ENCODE measurements around the gene MYO1B.

MYO1B gene

DNA sequence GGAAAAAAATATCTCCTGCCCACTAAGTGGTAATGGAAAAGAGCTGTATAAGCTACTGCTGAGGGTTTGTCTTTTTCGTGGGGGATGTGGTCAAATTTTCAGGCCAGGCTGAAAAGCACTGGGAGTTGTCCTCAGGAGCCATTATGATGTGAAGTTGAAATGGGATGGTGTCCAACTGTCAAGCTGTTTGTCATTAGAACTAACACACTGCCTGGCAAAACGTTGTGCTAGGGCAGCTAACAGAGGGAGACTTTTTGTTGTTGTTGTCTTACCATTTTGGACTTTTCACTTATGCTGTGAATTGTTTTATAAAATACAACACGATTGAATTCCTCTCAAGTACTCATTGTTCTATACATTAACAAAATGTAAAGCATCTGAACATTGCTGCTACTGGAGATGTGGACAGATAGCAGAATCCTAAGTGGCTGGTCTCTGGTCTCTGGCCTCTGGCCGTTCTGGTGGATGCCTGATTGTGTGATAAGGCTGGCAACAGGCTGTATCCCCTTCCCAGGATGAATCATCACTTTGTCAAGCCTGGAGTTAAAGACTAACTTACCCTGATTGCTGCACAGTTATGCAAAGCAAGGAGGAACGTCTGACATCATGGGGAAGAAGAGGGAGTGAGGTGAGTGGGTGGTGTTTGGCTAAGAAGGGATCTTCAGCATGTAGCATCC, 2.3 kb downstream of the MYO1B start:
- Histone ChIP-seq H3K9me3 (ENCODE audit: insufficient read depth, low read depth, low read length) (no peaks in the 10 kb centered on the region), H3K4me3 (ENCODE audit: low read length) (peak overlapping the region; percentile 82; the same call in 1 of the 2 replicates), H3K9ac (ENCODE audit: low read depth, low read length) (peak overlapping the region; percentile 95; the same call in 1 of the 2 replicates), H3K36me3 (ENCODE audit: insufficient read depth, low read depth, low read length) (no peaks in the 10 kb centered on the region), H3K27me3 (ENCODE audit: insufficient read depth, low read length) (peaks cover 12% of the 10 kb centered on the region; the same call in 1 of the 2 replicates), H3K4me1 (ENCODE audit: insufficient read depth, low read length) (peaks cover 41% of the 10 kb centered on the region), H3K27ac (ENCODE audit: low read length) (no peak overlapping the region)

DNA sequence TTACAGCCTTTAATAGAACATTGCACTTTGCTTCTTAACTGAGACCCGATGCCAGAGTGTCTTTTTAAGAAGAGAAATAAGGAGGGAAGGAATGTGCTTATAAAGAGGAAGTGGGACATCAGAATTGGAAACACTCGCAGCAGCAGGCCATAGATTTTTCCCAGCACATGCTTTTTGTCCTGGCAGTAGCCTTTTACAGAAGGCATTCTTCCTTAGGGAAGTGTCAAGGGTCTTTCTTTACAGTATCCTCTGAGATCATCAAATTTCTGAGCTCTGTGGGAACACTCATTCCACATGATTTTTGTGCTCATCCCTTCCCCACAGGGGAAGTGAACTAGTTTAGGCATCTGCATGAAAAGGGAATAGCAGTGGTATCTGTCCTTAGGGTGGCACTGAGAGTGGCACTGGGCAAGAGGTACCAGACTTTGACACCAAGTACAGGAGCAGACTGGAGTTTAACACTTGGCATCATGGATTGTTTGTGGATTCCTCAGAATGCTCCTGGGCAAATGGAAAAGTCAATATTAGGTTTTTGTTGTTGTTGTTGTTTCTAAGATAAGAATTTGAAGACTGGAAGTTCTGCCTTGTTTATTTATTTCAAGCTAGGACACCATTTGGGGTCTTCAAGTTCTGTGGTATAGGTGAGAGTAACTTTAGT, 4.1 kb downstream of the MYO1B start:
- no peak overlapping the region for H3K9ac ChIP-seq (ENCODE audit: low read depth, low read length)
- peaks cover 6% of the 10 kb centered on the region; the same call in 1 of the 2 replicates for H3K27me3 ChIP-seq (ENCODE audit: insufficient read depth, low read length)
- no peaks in the 10 kb centered on the region for H3K36me3 ChIP-seq (ENCODE audit: insufficient read depth, low read depth, low read length)
- no peak overlapping the region for H3K27ac ChIP-seq (ENCODE audit: low read length)
- H3K4me3 ChIP-seq (ENCODE audit: low read length), result no peak overlapping the region
- H3K9me3 ChIP-seq (ENCODE audit: insufficient read depth, low read depth, low read length), result no peaks in the 10 kb centered on the region
- peaks cover 41% of the 10 kb centered on the region for H3K4me1 ChIP-seq (ENCODE audit: insufficient read depth, low read length)

DNA sequence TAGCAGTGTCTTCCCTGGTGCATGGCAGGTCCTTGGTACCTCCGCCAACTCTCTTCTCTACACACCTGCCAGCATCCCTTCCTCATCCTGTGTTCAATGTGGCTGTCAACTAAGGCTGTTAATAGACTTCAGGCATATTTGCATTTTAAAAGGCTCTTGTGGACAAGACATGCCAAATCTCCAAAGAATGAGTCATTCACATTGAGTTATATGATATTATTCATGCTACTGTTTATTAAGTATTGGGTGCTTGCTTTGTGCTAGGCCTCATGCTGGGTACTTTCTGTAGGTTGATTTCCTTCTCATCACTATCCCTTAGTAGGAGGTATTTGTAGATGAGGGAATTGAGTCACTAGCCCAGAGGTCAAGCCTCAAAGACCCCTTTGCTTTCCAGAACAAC, 5.2 kb downstream of the MYO1B start:
- H3K9me3 ChIP-seq (ENCODE audit: insufficient read depth, low read depth, low read length), result no peaks in the 10 kb centered on the region
- peaks cover 45% of the 10 kb centered on the region for H3K4me1 ChIP-seq (ENCODE audit: insufficient read depth, low read length)
- no peaks in the 10 kb centered on the region for H3K36me3 ChIP-seq (ENCODE audit: insufficient read depth, low read depth, low read length)
- H3K27ac ChIP-seq (ENCODE audit: low read length), result no peak overlapping the region
- H3K9ac ChIP-seq (ENCODE audit: low read depth, low read length), result no peak overlapping the region
- H3K27me3 ChIP-seq (ENCODE audit: insufficient read depth, low read length), result no peaks in the 10 kb centered on the region
- no peak overlapping the region for H3K4me3 ChIP-seq (ENCODE audit: low read length)

DNA sequence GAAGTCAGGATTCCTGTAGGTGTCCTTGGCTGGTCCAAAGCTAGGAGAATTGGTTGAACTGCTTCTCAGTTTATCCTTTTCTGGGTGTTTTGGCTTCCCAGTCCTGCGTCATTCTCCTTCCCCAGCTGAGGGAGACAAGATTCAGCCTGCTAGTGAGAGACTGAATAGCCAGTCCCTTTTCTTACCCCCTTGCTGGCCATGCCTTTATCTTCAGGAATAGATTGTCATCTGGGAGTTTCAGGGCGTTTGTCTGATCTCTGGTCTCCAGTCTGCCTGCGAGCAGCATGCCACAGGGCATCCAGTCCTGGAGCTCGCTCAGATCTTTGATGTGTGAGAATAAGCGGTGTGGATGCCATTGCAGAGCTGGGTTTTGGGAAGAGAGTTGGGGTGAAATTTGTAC, 5.8 kb downstream of the MYO1B start:
- Histone ChIP-seq H3K4me3 (ENCODE audit: low read length) (no peak overlapping the region), H3K27ac (ENCODE audit: low read length) (no peak overlapping the region), H3K4me1 (ENCODE audit: insufficient read depth, low read length) (peaks cover 51% of the 10 kb centered on the region), H3K36me3 (ENCODE audit: insufficient read depth, low read depth, low read length) (no peaks in the 10 kb centered on the region), H3K9me3 (ENCODE audit: insufficient read depth, low read depth, low read length) (no peaks in the 10 kb centered on the region), H3K9ac (ENCODE audit: low read depth, low read length) (no peak overlapping the region), H3K27me3 (ENCODE audit: insufficient read depth, low read length) (no peaks in the 10 kb centered on the region)

DNA sequence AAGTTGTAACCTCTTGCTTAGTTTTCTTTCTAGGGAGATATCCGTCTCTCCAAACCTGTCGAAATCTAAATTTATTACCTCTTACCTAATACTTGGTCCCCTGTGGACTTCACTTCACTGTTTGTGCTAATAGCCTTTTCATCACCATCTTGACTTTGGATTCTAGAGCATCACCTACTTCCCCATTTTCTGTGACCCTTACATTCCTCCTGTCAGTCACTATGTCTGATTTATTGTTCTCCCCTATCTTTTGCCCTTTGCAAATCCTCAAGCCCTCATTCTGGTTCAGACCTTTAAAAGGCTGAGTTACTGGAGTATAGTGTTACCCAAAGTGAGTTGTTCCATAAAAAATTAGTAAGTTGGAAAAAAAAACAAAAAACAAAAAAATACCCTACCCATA, 7.5 kb downstream of the MYO1B start:
- Histone ChIP-seq H3K9me3 (ENCODE audit: insufficient read depth, low read depth, low read length) (no peaks in the 10 kb centered on the region), H3K4me1 (ENCODE audit: insufficient read depth, low read length) (peaks cover 45% of the 10 kb centered on the region), H3K36me3 (ENCODE audit: insufficient read depth, low read depth, low read length) (no peaks in the 10 kb centered on the region), H3K27ac (ENCODE audit: low read length) (no peak overlapping the region), H3K9ac (ENCODE audit: low read depth, low read length) (no peak overlapping the region), H3K4me3 (ENCODE audit: low read length) (no peak overlapping the region), H3K27me3 (ENCODE audit: insufficient read depth, low read length) (no peaks in the 10 kb centered on the region)

DNA sequence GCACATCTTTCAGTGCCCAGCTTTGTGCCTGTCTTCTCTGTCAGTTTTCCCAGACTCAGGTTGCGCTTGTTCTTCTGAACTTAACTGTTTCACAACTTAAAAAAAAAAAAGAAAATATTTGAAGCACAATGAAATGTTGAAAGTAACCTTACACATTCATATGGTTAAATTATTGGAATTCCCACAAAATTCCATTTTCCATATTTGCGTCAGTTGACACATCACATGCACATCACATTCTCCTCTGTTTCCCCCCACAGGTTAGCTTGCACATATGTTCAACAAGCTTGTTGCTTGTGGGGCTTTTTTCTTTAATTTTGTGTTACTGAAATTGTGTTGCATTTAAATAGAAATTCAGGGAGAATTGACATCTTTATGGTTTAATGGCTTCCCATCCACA, 8.3 kb downstream of the MYO1B start:
- Histone ChIP-seq H3K4me3 (ENCODE audit: low read length) (no peak overlapping the region), H3K36me3 (ENCODE audit: insufficient read depth, low read depth, low read length) (no peaks in the 10 kb centered on the region), H3K4me1 (ENCODE audit: insufficient read depth, low read length) (peaks cover 37% of the 10 kb centered on the region), H3K27ac (ENCODE audit: low read length) (no peak overlapping the region), H3K9ac (ENCODE audit: low read depth, low read length) (no peak overlapping the region), H3K9me3 (ENCODE audit: insufficient read depth, low read depth, low read length) (no peaks in the 10 kb centered on the region), H3K27me3 (ENCODE audit: insufficient read depth, low read length) (no peaks in the 10 kb centered on the region)

DNA sequence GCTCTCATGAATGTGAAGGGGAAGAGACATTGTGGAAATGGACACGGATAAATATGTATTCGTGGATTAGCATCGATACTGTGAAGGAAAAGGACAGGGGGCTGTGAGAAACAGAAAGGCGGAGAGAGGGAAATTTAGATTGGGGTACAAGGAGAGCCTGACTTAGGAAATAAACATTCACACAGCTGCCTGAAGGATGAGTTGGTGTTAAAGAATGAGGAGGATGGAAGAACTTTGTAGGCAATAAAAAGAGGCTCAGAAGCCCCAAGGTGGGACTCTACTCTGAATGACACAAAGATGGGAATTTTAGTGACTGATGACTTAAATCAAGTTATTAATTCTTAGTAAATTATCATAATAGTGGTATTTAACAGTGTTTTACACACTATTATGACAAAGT, 10.1 kb downstream of the MYO1B start:
- Histone ChIP-seq H3K27ac (ENCODE audit: low read length) (no peak overlapping the region), H3K9me3 (ENCODE audit: insufficient read depth, low read depth, low read length) (no peaks in the 10 kb centered on the region), H3K4me1 (ENCODE audit: insufficient read depth, low read length) (peaks cover 22% of the 10 kb centered on the region), H3K27me3 (ENCODE audit: insufficient read depth, low read length) (no peaks in the 10 kb centered on the region), H3K4me3 (ENCODE audit: low read length) (no peak overlapping the region), H3K36me3 (ENCODE audit: insufficient read depth, low read depth, low read length) (no peaks in the 10 kb centered on the region), H3K9ac (ENCODE audit: low read depth, low read length) (no peak overlapping the region)

DNA sequence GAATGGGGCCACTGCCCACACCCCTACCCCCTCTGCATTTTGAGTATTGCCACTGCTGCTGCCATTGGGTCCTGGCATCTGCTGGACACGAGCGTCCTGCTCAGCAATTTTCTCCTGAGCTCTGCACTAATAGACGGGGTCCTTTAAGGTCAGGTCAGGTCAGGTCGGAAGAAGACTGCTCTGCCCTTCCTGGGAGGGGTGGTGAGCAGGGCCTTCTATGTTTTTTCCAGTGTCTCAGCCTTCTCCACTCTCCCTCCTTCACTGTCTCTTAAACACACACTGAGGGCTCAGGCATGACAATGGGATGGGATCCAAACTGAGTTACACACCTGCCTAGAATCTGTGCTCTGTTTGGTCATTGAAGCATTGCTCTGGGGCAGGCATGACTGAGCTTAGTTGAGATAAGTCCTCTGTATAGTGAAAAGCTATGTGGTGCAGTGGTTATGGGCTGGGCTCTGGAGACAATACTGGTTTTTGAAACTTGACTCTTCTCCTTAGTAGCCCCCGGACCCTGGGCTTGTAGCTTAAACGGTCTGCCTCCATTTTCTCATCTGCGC, 10.6 kb downstream of the MYO1B start:
- H3K27ac ChIP-seq (ENCODE audit: low read length), result no peak overlapping the region
- no peaks in the 10 kb centered on the region for H3K27me3 ChIP-seq (ENCODE audit: insufficient read depth, low read length)
- H3K36me3 ChIP-seq (ENCODE audit: insufficient read depth, low read depth, low read length), result no peaks in the 10 kb centered on the region
- no peak overlapping the region for H3K4me3 ChIP-seq (ENCODE audit: low read length)
- H3K4me1 ChIP-seq (ENCODE audit: insufficient read depth, low read length), result peaks cover 16% of the 10 kb centered on the region
- H3K9ac ChIP-seq (ENCODE audit: low read depth, low read length), result no peak overlapping the region
- H3K9me3 ChIP-seq (ENCODE audit: insufficient read depth, low read depth, low read length), result no peaks in the 10 kb centered on the region

DNA sequence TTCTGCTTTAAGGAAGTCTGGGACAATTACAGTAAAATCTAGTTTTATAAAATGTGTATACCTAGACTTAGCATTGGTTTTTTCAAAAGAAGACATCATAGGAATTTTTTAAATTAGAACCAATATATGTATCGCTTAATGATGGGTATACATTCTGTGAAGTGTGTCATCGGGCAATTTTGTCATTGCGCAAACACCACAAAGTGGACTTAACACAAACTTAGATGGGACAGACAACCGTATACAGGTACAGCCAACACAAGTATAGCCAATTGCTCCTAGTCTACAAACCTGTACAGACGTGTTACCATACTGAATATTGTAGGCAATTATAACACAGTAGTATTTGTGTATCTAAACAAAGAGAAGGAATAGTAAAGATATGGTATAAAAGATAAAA, 12.7 kb downstream of the MYO1B start:
- H3K36me3 ChIP-seq (ENCODE audit: insufficient read depth, low read depth, low read length), result no peaks in the 10 kb centered on the region
- peaks cover 16% of the 10 kb centered on the region for H3K4me1 ChIP-seq (ENCODE audit: insufficient read depth, low read length)
- H3K27ac ChIP-seq (ENCODE audit: low read length), result no peak overlapping the region
- H3K27me3 ChIP-seq (ENCODE audit: insufficient read depth, low read length), result no peaks in the 10 kb centered on the region
- H3K9me3 ChIP-seq (ENCODE audit: insufficient read depth, low read depth, low read length), result no peaks in the 10 kb centered on the region
- no peak overlapping the region for H3K9ac ChIP-seq (ENCODE audit: low read depth, low read length)
- no peak overlapping the region for H3K4me3 ChIP-seq (ENCODE audit: low read length)

DNA sequence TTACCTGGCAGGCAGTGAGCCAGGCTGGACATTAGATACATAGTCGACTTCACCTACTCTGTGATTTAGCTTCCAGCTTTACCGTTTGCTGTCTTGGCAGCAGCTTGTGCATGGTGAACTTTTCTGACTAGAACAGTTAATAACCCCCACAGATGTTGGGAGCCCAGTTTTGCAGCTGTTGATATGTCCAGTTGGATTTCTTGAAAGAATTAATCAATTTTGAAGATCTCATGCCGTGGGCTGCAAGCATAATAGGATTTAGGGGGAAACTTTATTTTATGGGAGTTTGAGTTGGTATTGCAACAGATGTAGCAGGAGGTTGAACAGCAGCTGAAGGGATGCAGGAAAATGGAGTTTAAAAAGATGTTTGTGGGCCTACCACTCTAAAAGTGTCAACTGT, 13.8 kb downstream of the MYO1B start:
- H3K27ac ChIP-seq (ENCODE audit: low read length), result no peak overlapping the region
- H3K9me3 ChIP-seq (ENCODE audit: insufficient read depth, low read depth, low read length), result no peaks in the 10 kb centered on the region
- no peak overlapping the region for H3K4me3 ChIP-seq (ENCODE audit: low read length)
- no peaks in the 10 kb centered on the region for H3K27me3 ChIP-seq (ENCODE audit: insufficient read depth, low read length)
- H3K9ac ChIP-seq (ENCODE audit: low read depth, low read length), result no peak overlapping the region
- peaks cover 19% of the 10 kb centered on the region for H3K4me1 ChIP-seq (ENCODE audit: insufficient read depth, low read length)
- H3K36me3 ChIP-seq (ENCODE audit: insufficient read depth, low read depth, low read length), result no peaks in the 10 kb centered on the region

DNA sequence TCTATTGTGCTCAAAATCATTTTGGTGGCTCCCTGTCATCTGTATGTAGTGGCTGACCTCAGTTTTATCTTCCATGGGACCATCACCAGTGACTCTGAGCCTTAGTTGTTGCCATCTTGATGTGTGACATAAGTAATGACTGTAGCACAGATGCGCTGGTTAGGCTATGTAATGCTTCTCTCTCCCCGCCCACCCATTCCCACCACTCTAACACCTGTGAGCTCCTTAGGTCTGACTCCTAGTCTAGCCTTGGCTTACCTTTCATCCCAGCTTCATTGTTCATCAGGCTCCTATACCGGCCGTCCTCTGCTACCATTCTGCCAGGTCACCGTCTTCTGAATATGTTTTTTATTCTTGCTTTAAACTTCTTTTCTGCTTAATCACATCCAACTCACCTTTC, 17.2 kb downstream of the MYO1B start:
- Histone ChIP-seq H3K27ac (ENCODE audit: low read length) (no peak overlapping the region), H3K36me3 (ENCODE audit: insufficient read depth, low read depth, low read length) (no peaks in the 10 kb centered on the region), H3K27me3 (ENCODE audit: insufficient read depth, low read length) (no peaks in the 10 kb centered on the region), H3K9ac (ENCODE audit: low read depth, low read length) (no peak overlapping the region), H3K9me3 (ENCODE audit: insufficient read depth, low read depth, low read length) (no peaks in the 10 kb centered on the region), H3K4me3 (ENCODE audit: low read length) (no peak overlapping the region), H3K4me1 (ENCODE audit: insufficient read depth, low read length) (peaks cover 17% of the 10 kb centered on the region)

DNA sequence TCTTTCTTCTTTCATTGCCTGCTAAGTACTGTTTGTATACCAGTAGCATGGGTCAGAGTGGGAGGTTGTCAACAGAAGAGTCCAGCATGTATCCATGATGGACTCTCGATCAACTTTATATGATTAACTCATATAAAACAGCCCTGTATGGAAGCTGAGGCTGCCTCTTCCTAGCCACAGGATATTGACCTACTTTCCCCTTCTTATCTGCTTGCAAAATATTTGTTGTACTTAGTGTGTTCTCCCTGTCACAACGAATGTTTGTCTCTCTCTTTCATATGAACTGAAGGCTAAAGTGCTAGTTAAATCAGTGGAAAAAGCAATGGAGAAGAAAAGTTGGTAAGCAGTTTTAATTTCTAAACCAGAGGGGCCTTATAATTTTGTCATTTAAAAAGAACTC, 17.8 kb downstream of the MYO1B start:
- H3K27me3 ChIP-seq (ENCODE audit: insufficient read depth, low read length), result no peaks in the 10 kb centered on the region
- H3K4me1 ChIP-seq (ENCODE audit: insufficient read depth, low read length), result peaks cover 17% of the 10 kb centered on the region
- H3K4me3 ChIP-seq (ENCODE audit: low read length), result no peak overlapping the region
- H3K9ac ChIP-seq (ENCODE audit: low read depth, low read length), result no peak overlapping the region
- H3K36me3 ChIP-seq (ENCODE audit: insufficient read depth, low read depth, low read length), result no peaks in the 10 kb centered on the region
- H3K9me3 ChIP-seq (ENCODE audit: insufficient read depth, low read depth, low read length), result no peaks in the 10 kb centered on the region
- no peak overlapping the region for H3K27ac ChIP-seq (ENCODE audit: low read length)
